WTC11 (cell line): Measurements from ENCODE around the gene THOC1. TPM values are rescaled to one million over a fixed set of nuclear protein-coding genes. Genes with fewer than 3 reads are reported as not detected.

Source experiments
- ATAC-seq: fragments of 200-7000 bp; cut with Tn5 transposase; 2 replicates; pipeline ENCODE4 v1.10.0; 2021; ENCODE audit warnings: mild to moderate bottlenecking, moderate library complexity
- CTCF ChIA-PET: fragments of 300-600 bp; sonication (Branson Sonifier 250); formaldehyde crosslinking; loops from one replicate; lab custom pipeline; 2021; ENCODE audit warnings: antibody characterized with exemption; lab: Charles Lee
- POLR2A ChIA-PET: fragments of 350-600 bp; sonication (Branson Sonifier 250); formaldehyde crosslinking; loops from one replicate; lab custom pipeline; 2021; ENCODE audit warnings: antibody characterized with exemption; lab: Charles Lee
- DNase-seq: peaks from one replicate; pipeline ENCODE4 v3.0.0; 2021; ENCODE audit warnings: low spot score
- H3K27ac Mint-ChIP-seq: 2 replicates; pipeline ENCODE4 v1.8.0; 2021; ENCODE audit warnings: mixed read lengths
- H3K27me3 Mint-ChIP-seq: 2 replicates; pipeline ENCODE4 v1.8.0; 2021; ENCODE audit warnings: low read depth, mild to moderate bottlenecking, moderate library complexity, mixed read lengths
- H3K36me3 Mint-ChIP-seq: 2 replicates; pipeline ENCODE4 v1.8.0; 2021; ENCODE audit warnings: mixed read lengths
- H3K4me1 Mint-ChIP-seq: 2 replicates; pipeline ENCODE4 v1.8.0; 2022; ENCODE audit warnings: mixed read lengths
- H3K4me3 Mint-ChIP-seq: 2 replicates; pipeline ENCODE4 v1.8.0; 2021; ENCODE audit warnings: mild to moderate bottlenecking, moderate library complexity, mixed read lengths
- H3K9me3 Mint-ChIP-seq: 2 replicates; pipeline ENCODE4 v1.8.0; 2021; ENCODE audit warnings: mixed read lengths
- ELF4 ChIP-seq: sonication (generic); formaldehyde crosslinking; IDR thresholded peaks from 2 replicates; pipeline ENCODE4 v1.8.1; 2022; ENCODE audit warnings: low read depth, mild to moderate bottlenecking, moderate library complexity, missing genetic modification reagents
- EMX1 ChIP-seq: fragments of 250-450 bp; sonication (Bioruptor Pico); IDR thresholded peaks from 2 replicates; pipeline ENCODE4 v1.8.0; 2021; ENCODE audit warnings: mild to moderate bottlenecking
- FOXJ3 ChIP-seq: sonication (generic); formaldehyde crosslinking; IDR thresholded peaks from 2 replicates; pipeline ENCODE4 v1.9.0; 2021; ENCODE audit warnings: missing genetic modification reagents, mild to moderate bottlenecking, borderline replicate concordance
- GRHL2 ChIP-seq: fragments of 250-450 bp; sonication (Bioruptor Pico); IDR thresholded peaks from 2 replicates; pipeline ENCODE4 v1.8.0; 2022; ENCODE audit warnings: mild to moderate bottlenecking, moderate library complexity; ENCODE audit not compliant: insufficient replicate concordance, severe bottlenecking
- HMGA2 ChIP-seq: fragments of 250-450 bp; sonication (Bioruptor Pico); IDR thresholded peaks from 2 replicates; pipeline ENCODE4 v1.4.0; 2021; ENCODE audit warnings: mild to moderate bottlenecking, moderate library complexity
- IRF2 ChIP-seq: sonication (generic); formaldehyde crosslinking; IDR thresholded peaks from 2 replicates; pipeline ENCODE4 v1.8.0; 2022; ENCODE audit warnings: low read depth, missing genetic modification reagents, borderline replicate concordance
- NFE2L1 ChIP-seq: sonication (generic); formaldehyde crosslinking; IDR thresholded peaks from 2 replicates; pipeline ENCODE4 v1.8.1; 2023; ENCODE audit warnings: missing genetic modification reagents
- PRRX2 ChIP-seq: fragments of 250-450 bp; sonication (Bioruptor Pico); IDR thresholded peaks from 2 replicates; pipeline ENCODE4 v1.8.0; 2021; ENCODE audit warnings: mild to moderate bottlenecking
- SMAD3 ChIP-seq: sonication (generic); formaldehyde crosslinking; IDR thresholded peaks from 2 replicates; pipeline ENCODE4 v1.8.0; 2022; ENCODE audit warnings: missing genetic modification reagents, mild to moderate bottlenecking, borderline replicate concordance
- SOX15 ChIP-seq: fragments of 250-450 bp; sonication (Bioruptor Pico); IDR thresholded peaks from 2 replicates; pipeline ENCODE4 v1.9.0; 2021; ENCODE audit warnings: mild to moderate bottlenecking
- TEAD1 ChIP-seq: sonication (generic); formaldehyde crosslinking; IDR thresholded peaks from 2 replicates; pipeline ENCODE4 v1.8.0; 2022; ENCODE audit warnings: mild to moderate bottlenecking, missing genetic modification reagents
- total RNA-seq: library from RNA; stranded (reverse); gene quantifications from 3 replicates; pipeline ENCODE4 v1.2.3, GENCODE V29; 2021
- TF ChIP-seq, protein P1 (sequence below): sonication (generic); formaldehyde crosslinking; IDR thresholded peaks from 2 replicates; pipeline ENCODE4 v1.8.0; 2023; ENCODE audit warnings: missing genetic modification reagents
- TF ChIP-seq, protein P2 (sequence below): fragments of 250-450 bp; sonication (Bioruptor Pico); IDR thresholded peaks from 2 replicates; pipeline ENCODE4 v1.9.0; 2021; ENCODE audit warnings: mild to moderate bottlenecking, borderline replicate concordance
- TF ChIP-seq, protein P3 (sequence below): sonication (generic); formaldehyde crosslinking; IDR thresholded peaks from 2 replicates; pipeline ENCODE4 v1.8.1; 2023; ENCODE audit warnings: mild to moderate bottlenecking, moderate library complexity, missing genetic modification reagents
- TF ChIP-seq, protein P4 (sequence below): sonication (generic); formaldehyde crosslinking; IDR thresholded peaks from 2 replicates; pipeline ENCODE4 v1.8.1; 2023; ENCODE audit warnings: mild to moderate bottlenecking, missing genetic modification reagents, moderate library complexity
- TF ChIP-seq, protein P5 (sequence below): sonication (generic); formaldehyde crosslinking; conservative IDR thresholded peaks from 2 replicates; pipeline ENCODE4 v1.8.1; 2022; ENCODE audit warnings: mild to moderate bottlenecking, missing genetic modification reagents
- TF ChIP-seq, protein P6 (sequence below): sonication (generic); formaldehyde crosslinking; IDR thresholded peaks from 2 replicates; pipeline ENCODE4 v1.8.0; 2022; ENCODE audit warnings: mild to moderate bottlenecking, missing genetic modification reagents

THOC1 gene
- total RNA-seq, 1 experiment from 2014 or later: 65.8 TPM

DNA sequence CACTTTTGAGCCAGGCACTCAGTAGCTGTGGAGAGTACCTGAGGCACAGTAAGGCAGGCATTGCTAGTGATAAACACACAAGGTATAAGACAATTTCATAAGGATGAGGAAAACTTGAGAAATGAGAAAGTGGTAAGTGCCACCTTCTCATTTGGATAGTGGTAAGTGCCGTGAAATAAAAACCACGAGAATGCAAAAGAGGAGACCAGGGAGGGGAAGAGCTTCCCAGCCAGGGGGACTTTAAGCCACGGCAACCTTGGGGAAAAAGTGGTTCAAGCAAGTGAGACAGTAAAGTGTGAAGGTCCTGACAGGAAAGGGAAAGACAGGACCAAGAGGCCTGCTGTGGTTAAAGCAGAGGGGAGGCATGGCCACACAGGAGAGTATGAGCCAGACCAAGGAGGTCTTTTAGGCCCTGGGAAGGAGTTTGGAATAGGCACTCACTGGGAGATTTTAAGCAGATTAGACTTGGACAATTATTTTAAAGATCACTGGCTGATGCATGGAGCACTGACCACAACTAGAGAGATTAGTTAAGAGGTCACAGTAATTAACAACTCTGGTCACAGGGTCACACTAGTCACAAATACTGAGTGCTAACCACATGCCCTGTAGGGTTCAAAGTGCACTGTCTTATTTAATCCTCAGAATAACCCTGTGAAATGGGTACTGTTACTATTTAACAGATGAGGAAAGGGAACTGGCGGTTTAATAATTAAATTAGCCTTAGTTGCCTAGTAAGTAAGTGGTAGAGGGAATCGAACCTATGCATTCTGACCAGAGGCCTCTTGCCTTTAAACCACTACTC, 50.1 kb downstream of the THOC1 start (continued):
- TF ChIP-seq, protein P1, sequence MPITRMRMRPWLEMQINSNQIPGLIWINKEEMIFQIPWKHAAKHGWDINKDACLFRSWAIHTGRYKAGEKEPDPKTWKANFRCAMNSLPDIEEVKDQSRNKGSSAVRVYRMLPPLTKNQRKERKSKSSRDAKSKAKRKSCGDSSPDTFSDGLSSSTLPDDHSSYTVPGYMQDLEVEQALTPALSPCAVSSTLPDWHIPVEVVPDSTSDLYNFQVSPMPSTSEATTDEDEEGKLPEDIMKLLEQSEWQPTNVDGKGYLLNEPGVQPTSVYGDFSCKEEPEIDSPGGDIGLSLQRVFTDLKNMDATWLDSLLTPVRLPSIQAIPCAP: no peak
- no peak for TF ChIP-seq ELF4 (CRISPR knock-in tag)
- TF ChIP-seq, all 79 proteins: peak for 0

DNA sequence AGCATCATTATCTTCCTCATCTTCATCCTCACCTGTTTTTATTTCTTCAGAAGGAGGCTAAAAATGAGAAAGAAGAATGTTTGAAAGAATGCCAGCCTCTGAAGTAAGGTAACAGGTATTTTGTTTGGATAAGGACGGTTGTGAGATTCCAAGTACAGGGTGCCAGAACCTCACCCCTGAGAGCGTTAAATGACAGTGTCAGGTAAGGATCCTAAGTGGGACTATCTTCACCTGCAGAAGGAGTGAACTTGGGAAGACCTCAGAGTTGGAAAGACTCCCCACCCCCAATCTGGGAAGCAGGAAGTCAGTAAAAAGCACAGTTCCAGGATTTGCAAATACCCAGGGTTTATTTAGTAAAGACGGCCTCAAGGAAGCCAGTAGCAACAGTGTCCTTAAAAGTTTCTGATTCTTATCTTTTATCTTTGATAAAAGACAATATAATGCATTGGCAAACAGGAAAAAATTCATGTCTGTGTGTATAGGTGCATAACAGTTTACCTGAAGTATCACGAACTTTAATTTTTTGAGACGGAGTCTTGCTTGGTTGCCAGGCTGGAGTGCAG, 52.3 kb downstream of the THOC1 start:
- CTCF ChIA-PET: no interaction called here
- Mint-ChIP-seq H3K4me3 (no peak overlapping the region), H3K27me3 (no peaks in the 10 kb centered on the region), H3K27ac (no peak overlapping the region; the same call in 1 of the 2 replicates), H3K4me1 (peaks cover 5% of the 10 kb centered on the region), H3K9me3 (peaks cover 30% of the 10 kb centered on the region), H3K36me3 (peaks cover 87% of the 10 kb centered on the region)
- TF ChIP-seq SMAD3 (CRISPR knock-in tag) (no peak), FOXJ3 (CRISPR knock-in tag) (no peak), EMX1 (CRISPR knock-in tag) (no peak), NFE2L1 (CRISPR knock-in tag) (no peak), GRHL2 (CRISPR knock-in tag) (no peak), TEAD1 (CRISPR knock-in tag) (no peak), SOX15 (CRISPR knock-in tag) (no peak), IRF2 (CRISPR knock-in tag) (no peak), ELF4 (CRISPR knock-in tag) (no peak), PRRX2 (CRISPR knock-in tag) (no peak), HMGA2 (CRISPR knock-in tag) (no peak)
- TF ChIP-seq, protein P1: no peak
- TF ChIP-seq, protein P2, sequence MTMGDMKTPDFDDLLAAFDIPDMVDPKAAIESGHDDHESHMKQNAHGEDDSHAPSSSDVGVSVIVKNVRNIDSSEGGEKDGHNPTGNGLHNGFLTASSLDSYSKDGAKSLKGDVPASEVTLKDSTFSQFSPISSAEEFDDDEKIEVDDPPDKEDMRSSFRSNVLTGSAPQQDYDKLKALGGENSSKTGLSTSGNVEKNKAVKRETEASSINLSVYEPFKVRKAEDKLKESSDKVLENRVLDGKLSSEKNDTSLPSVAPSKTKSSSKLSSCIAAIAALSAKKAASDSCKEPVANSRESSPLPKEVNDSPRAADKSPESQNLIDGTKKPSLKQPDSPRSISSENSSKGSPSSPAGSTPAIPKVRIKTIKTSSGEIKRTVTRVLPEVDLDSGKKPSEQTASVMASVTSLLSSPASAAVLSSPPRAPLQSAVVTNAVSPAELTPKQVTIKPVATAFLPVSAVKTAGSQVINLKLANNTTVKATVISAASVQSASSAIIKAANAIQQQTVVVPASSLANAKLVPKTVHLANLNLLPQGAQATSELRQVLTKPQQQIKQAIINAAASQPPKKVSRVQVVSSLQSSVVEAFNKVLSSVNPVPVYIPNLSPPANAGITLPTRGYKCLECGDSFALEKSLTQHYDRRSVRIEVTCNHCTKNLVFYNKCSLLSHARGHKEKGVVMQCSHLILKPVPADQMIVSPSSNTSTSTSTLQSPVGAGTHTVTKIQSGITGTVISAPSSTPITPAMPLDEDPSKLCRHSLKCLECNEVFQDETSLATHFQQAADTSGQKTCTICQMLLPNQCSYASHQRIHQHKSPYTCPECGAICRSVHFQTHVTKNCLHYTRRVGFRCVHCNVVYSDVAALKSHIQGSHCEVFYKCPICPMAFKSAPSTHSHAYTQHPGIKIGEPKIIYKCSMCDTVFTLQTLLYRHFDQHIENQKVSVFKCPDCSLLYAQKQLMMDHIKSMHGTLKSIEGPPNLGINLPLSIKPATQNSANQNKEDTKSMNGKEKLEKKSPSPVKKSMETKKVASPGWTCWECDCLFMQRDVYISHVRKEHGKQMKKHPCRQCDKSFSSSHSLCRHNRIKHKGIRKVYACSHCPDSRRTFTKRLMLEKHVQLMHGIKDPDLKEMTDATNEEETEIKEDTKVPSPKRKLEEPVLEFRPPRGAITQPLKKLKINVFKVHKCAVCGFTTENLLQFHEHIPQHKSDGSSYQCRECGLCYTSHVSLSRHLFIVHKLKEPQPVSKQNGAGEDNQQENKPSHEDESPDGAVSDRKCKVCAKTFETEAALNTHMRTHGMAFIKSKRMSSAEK (CRISPR knock-in tag): no peak
- TF ChIP-seq, protein P3, sequence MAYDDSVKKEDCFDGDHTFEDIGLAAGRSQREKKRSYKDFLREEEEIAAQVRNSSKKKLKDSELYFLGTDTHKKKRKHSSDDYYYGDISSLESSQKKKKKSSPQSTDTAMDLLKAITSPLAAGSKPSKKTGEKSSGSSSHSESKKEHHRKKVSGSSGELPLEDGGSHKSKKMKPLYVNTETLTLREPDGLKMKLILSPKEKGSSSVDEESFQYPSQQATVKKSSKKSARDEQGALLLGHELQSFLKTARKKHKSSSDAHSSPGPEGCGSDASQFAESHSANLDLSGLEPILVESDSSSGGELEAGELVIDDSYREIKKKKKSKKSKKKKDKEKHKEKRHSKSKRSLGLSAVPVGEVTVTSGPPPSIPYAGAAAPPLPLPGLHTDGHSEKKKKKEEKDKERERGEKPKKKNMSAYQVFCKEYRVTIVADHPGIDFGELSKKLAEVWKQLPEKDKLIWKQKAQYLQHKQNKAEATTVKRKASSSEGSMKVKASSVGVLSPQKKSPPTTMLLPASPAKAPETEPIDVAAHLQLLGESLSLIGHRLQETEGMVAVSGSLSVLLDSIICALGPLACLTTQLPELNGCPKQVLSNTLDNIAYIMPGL (CRISPR knock-in tag): no peak
- TF ChIP-seq, protein P4, sequence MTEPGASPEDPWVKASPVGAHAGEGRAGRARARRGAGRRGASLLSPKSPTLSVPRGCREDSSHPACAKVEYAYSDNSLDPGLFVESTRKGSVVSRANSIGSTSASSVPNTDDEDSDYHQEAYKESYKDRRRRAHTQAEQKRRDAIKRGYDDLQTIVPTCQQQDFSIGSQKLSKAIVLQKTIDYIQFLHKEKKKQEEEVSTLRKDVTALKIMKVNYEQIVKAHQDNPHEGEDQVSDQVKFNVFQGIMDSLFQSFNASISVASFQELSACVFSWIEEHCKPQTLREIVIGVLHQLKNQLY: no peak
- TF ChIP-seq, protein P5, sequence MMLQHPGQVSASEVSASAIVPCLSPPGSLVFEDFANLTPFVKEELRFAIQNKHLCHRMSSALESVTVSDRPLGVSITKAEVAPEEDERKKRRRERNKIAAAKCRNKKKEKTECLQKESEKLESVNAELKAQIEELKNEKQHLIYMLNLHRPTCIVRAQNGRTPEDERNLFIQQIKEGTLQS (CRISPR knock-in tag): no peak
- TF ChIP-seq, protein P6, sequence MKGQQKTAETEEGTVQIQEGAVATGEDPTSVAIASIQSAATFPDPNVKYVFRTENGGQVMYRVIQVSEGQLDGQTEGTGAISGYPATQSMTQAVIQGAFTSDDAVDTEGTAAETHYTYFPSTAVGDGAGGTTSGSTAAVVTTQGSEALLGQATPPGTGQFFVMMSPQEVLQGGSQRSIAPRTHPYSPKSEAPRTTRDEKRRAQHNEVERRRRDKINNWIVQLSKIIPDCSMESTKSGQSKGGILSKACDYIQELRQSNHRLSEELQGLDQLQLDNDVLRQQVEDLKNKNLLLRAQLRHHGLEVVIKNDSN (CRISPR knock-in tag): no peak
- POLR2A ChIA-PET: no interaction called here
- no peak for DNase-seq
- no peak for ATAC-seq
